HepG2 (cell line): ENCODE results near the gene CNP. TPM values are rescaled to one million over a fixed set of nuclear protein-coding genes. Genes with fewer than 3 reads are reported as not detected.

Source experiments
- CBX1 ChIP-seq: IDR thresholded peaks from one replicate; pipeline ENCODE4 v1.6.1; 2016; ENCODE audit warnings: antibody characterized with exemption, low read depth
- CREM ChIP-seq, 2 experiments: sonication (generic) in 1 of 2; formaldehyde crosslinking in 1 of 2; IDR thresholded peaks; 2 replicates each; pipeline versions ENCODE4 v1.4.0 to v1.6.1; 2016 to 2020; ENCODE audit warnings: antibody characterized with exemption in 1 of 2, mild to moderate bottlenecking in 1 of 2, missing genetic modification reagents in 1 of 2
- FOSL1 ChIP-seq: sonication (generic); formaldehyde crosslinking; IDR thresholded peaks from 2 replicates; pipeline ENCODE4 v1.9.0; 2021; ENCODE audit warnings: missing genetic modification reagents, borderline replicate concordance
- FOSL2 ChIP-seq: sonication (generic); formaldehyde crosslinking; IDR thresholded peaks from 2 replicates; pipeline ENCODE4 v1.4.0; 2020; ENCODE audit warnings: missing genetic modification reagents
- FOXP1 ChIP-seq, 2 experiments: fragments of 450-650 bp in 1 of 2; IDR thresholded peaks; 2 replicates each; pipeline ENCODE4 v1.6.1; 2017 to 2018; ENCODE audit warnings: antibody characterized with exemption in 1 of 2
- KAT2B ChIP-seq: fragments of 150-350 bp; IDR thresholded peaks from 2 replicates; pipeline ENCODE4 v1.6.1; 2014; ENCODE audit warnings: low read depth, low read length, borderline replicate concordance
- KLF9 ChIP-seq: IDR thresholded peaks from 2 replicates; pipeline ENCODE4 v1.6.1; 2016; ENCODE audit warnings: low read depth
- KMT2A ChIP-seq: sonication (generic); formaldehyde crosslinking; IDR thresholded peaks from 2 replicates; pipeline ENCODE4 v1.4.0; 2020; ENCODE audit warnings: missing genetic modification reagents
- MIER3 ChIP-seq: IDR thresholded peaks from 2 replicates; pipeline ENCODE4 v1.6.1; 2016; ENCODE audit warnings: missing compliant biosample characterization, borderline replicate concordance
- PAX8 ChIP-seq: sonication (generic); formaldehyde crosslinking; IDR thresholded peaks from 2 replicates; pipeline ENCODE4 v1.8.0; 2022; ENCODE audit warnings: mild to moderate bottlenecking, missing genetic modification reagents, borderline replicate concordance
- SMAD3 ChIP-seq: sonication (generic); formaldehyde crosslinking; IDR thresholded peaks from 2 replicates; pipeline ENCODE4 v1.4.0; 2020; ENCODE audit warnings: missing genetic modification reagents
- ZMAT5 ChIP-seq: sonication (generic); formaldehyde crosslinking; IDR thresholded peaks from 2 replicates; pipeline ENCODE4 v1.5.0; 2020; ENCODE audit warnings: mild to moderate bottlenecking, low read depth, missing genetic modification reagents, borderline replicate concordance
- ZNF30 ChIP-seq: sonication (generic); formaldehyde crosslinking; IDR thresholded peaks from 2 replicates; pipeline ENCODE4 v1.5.0; 2020; ENCODE audit warnings: mild to moderate bottlenecking, missing genetic modification reagents
- ZNF33B ChIP-seq: sonication (generic); formaldehyde crosslinking; IDR thresholded peaks from 2 replicates; pipeline ENCODE4 v1.5.1; 2020; ENCODE audit warnings: mild to moderate bottlenecking, missing genetic modification reagents
- ZNF460 ChIP-seq: sonication (generic); formaldehyde crosslinking; IDR thresholded peaks from 2 replicates; pipeline ENCODE4 v1.5.1; 2020; ENCODE audit warnings: missing genetic modification reagents, mild to moderate bottlenecking, borderline replicate concordance
- ZNF562 ChIP-seq: sonication (generic); formaldehyde crosslinking; IDR thresholded peaks from 2 replicates; pipeline ENCODE4 v1.8.0; 2022; ENCODE audit warnings: missing genetic modification reagents, borderline replicate concordance
- ZNF563 ChIP-seq: sonication (generic); formaldehyde crosslinking; IDR thresholded peaks from 2 replicates; pipeline ENCODE4 v1.8.0; 2022; ENCODE audit warnings: mild to moderate bottlenecking, moderate library complexity, missing genetic modification reagents
- ZNF800 ChIP-seq: sonication (generic); formaldehyde crosslinking; IDR thresholded peaks from 2 replicates; pipeline ENCODE4 v1.4.0; 2020; ENCODE audit warnings: missing genetic modification reagents
- ZZZ3 ChIP-seq: sonication (generic); formaldehyde crosslinking; IDR thresholded peaks from 2 replicates; pipeline ENCODE4 v1.4.0; 2020; ENCODE audit warnings: missing genetic modification reagents, mild to moderate bottlenecking, borderline replicate concordance
- polyA plus RNA-seq, 8 experiments: library from polyadenylated mRNA; depleted of rRNA in 3 of 8; stranded (reverse) in 7 of 8; unstranded in 1 of 8; fragments of >200 nt; fragmentation: Illumina TruSeq in 4 of 8; extraction: Trizol in 4 of 8; gene quantifications; 2 replicates each; pipeline versions ENCODE4 v1.2.1 to v1.2.3, GENCODE V29; 2011 to 2016; ENCODE audit warnings: low read depth in 4 of 8, missing spikeins in 1 of 8, mixed read lengths in 1 of 8; ENCODE audit not compliant: insufficient read depth in 1 of 8
- total RNA-seq, 5 experiments: library from RNA; depleted of rRNA; stranded (reverse); fragments of >200 nt; fragmentation: Illumina TruSeq; extraction: Trizol; gene quantifications; 2 replicates each; pipeline ENCODE4 v1.2.3, GENCODE V29; 2016; ENCODE audit warnings: low read depth in 1 of 5
- TF ChIP-seq, protein P1 (sequence below): sonication (generic); formaldehyde crosslinking; IDR thresholded peaks from 2 replicates; pipeline ENCODE4 v1.8.0; 2022; ENCODE audit warnings: missing genetic modification reagents, mild to moderate bottlenecking, inconsistent platforms, borderline replicate concordance
- TF ChIP-seq, protein P2 (sequence below): IDR thresholded peaks from 2 replicates; pipeline ENCODE4 v1.6.1; 2016; ENCODE audit warnings: control low read depth
- TF ChIP-seq, protein P3 (sequence below): sonication (generic); formaldehyde crosslinking; IDR thresholded peaks from 2 replicates; pipeline ENCODE4 v1.8.1; 2023; ENCODE audit warnings: mild to moderate bottlenecking, moderate library complexity, missing genetic modification reagents

The CNP gene
- total and polyA plus RNA-seq, 2 of the 13 experiments (the other 11 are each of a cell fraction or from before 2014, with no cell fraction given): 97.2 to 161 TPM

GRCh38 chr17:41918314-41919164 is 48.1 kb upstream of the CNP start, which contains the start of gene ACLY (continued):
- no peak for TF ChIP-seq ZMAT5
- TF ChIP-seq KLF9 (CRISPR knock-in tag): no peak
- TF ChIP-seq, protein P1, sequence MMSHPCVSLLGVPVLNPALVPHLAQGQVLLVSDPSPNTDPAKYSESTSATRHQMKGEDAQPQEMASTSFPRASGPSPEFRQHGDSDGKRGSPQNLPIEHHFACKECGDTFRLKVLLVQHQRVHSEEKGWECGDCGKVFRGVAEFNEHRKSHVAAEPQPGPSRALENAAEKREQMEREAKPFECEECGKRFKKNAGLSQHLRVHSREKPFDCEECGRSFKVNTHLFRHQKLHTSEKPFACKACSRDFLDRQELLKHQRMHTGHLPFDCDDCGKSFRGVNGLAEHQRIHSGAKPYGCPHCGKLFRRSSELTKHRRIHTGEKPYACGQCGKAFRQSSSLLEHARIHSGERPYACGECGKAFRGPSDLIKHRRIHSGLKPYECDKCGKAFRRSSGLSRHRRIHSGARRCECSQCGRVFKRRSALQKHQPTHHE: peak; percentile 53; the same call in 1 of the 2 replicates
- TF ChIP-seq ZNF30 (CRISPR knock-in tag): no peak; the same call in 1 of the 2 replicates
- TF ChIP-seq ZNF460 (CRISPR knock-in tag): no peak
- TF ChIP-seq ZNF563 (CRISPR knock-in tag): no peak; the same call in none of the 2 replicates
- TF ChIP-seq, protein P2, sequence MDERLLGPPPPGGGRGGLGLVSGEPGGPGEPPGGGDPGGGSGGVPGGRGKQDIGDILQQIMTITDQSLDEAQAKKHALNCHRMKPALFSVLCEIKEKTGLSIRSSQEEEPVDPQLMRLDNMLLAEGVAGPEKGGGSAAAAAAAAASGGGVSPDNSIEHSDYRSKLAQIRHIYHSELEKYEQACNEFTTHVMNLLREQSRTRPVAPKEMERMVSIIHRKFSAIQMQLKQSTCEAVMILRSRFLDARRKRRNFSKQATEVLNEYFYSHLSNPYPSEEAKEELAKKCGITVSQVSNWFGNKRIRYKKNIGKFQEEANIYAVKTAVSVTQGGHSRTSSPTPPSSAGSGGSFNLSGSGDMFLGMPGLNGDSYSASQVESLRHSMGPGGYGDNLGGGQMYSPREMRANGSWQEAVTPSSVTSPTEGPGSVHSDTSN (CRISPR knock-in tag): no peak
- TF ChIP-seq SMAD3 (CRISPR knock-in tag): peak; percentile 52; the same call in 1 of the 2 replicates
- peak; percentile 68 for TF ChIP-seq CREM (IDR thresholded peaks at IDR 0.05)
- TF ChIP-seq CREM (CRISPR knock-in tag; IDR thresholded peaks at IDR 0.05): no peak
- TF ChIP-seq FOXP1 (IDR thresholded peaks at IDR 0.05): no peak
- no peak for TF ChIP-seq FOXP1 (CRISPR knock-in tag; IDR thresholded peaks at IDR 0.05)
- TF ChIP-seq KAT2B: no peak
- TF ChIP-seq CBX1: no peak
- no peak; the same call in 1 of the 2 replicates for TF ChIP-seq MIER3
- TF ChIP-seq, protein P3, sequence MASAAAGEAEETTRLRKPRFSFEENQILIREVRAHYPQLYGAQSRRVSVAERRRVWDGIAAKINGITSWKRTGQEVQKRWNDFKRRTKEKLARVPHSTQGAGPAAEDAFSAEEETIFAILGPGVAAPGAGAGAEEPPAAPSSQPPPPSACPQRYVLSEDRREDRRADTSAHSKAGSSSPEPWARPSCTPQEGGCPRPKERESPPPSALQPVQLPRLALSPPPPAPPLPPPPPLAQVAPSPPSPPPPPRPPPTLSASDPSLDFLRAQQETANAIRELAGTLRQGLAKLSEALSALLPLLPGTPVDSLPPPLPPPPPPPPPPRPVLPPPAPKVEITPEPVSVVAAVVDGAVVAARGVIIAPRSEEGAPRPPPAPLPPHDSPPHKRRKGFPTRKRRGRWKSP (CRISPR knock-in tag): no peak
- no peak for TF ChIP-seq FOSL1 (CRISPR knock-in tag)
- TF ChIP-seq ZNF800 (CRISPR knock-in tag): 0 out of 2 replicates have a peak, but pooled peaks have one; percentile 2
- TF ChIP-seq ZNF562 (CRISPR knock-in tag): no peak
- TF ChIP-seq PAX8 (CRISPR knock-in tag): no peak
- peak; percentile 55; the same call in 1 of the 2 replicates for TF ChIP-seq KMT2A
- peak; percentile 77; the same call in 1 of the 2 replicates for TF ChIP-seq ZZZ3 (CRISPR knock-in tag)
- TF ChIP-seq ZNF33B (CRISPR knock-in tag): peak; percentile 60
- TF ChIP-seq FOSL2 (CRISPR knock-in tag): no peak
